ENCODE results near the gene PI4KA. TPM values are rescaled to one million over a fixed set of nuclear protein-coding genes. Genes with fewer than 3 reads are reported as not detected.

Gene PI4KA
- total RNA-seq, 1 donor from 2014 or later = 38.4 TPM

GRCh38 chr22:20766530-20766929 lies 92.1 kb downstream of the PI4KA start:
- intact Hi-C loops (cut with DNase I) = no loop called here
- ATAC-seq (ENCODE audit: poor library complexity) (no peak), DNase-seq (no peak)

DNA sequence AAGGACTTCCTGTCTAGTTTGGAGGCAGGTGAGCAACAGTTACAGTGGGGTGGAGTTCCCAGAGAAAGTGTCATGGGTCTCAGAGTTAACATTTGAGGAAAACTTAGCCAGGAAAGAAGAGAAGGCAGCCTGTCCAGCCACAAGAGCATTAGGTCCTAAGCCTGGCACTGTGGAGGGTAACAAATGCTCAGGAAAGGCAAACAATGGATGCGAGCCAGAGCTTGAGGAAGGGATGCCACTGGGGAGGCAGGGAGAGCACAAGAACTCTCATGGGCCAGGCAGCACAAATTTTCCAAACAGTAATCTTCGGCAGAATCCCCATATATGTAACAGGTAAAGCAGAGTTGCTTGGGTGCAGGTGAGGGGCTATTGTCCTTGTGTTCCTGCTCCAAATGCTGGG lies 92.7 kb downstream of the PI4KA start:
- DNase-seq (no peak), ATAC-seq (ENCODE audit: poor library complexity) (no peak)
- intact Hi-C loops (cut with DNase I) = no loop called here

DNA sequence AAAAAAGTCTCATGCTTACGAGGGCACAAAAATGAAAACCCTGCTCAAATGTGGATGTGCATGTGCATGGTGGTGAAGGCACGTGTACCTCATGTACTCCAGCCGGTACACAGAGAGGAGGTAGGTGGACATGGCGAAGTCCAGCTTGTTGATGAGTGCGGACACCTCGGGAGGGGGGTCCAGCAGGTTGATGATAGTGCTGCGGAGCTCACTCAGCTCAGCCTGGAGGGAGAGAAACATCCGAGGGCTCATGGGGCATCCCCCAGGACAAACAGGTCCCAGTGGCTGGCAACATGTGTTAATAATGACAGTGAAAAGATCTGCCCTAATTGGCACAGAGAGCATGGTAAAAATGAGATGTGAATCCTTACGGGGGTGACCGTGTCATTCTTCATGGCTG lies 93.9 kb downstream of the PI4KA start:
- intact Hi-C loops (cut with DNase I) = no loop called here
- no peak for ATAC-seq (ENCODE audit: poor library complexity)
- no peak for DNase-seq

GRCh38 chr22:20764471-20764720 lies 94.2 kb downstream of the PI4KA start:
- DNase-seq (no peak), ATAC-seq (ENCODE audit: poor library complexity) (no peak)
- intact Hi-C loops (cut with DNase I) = no loop called here

DNA sequence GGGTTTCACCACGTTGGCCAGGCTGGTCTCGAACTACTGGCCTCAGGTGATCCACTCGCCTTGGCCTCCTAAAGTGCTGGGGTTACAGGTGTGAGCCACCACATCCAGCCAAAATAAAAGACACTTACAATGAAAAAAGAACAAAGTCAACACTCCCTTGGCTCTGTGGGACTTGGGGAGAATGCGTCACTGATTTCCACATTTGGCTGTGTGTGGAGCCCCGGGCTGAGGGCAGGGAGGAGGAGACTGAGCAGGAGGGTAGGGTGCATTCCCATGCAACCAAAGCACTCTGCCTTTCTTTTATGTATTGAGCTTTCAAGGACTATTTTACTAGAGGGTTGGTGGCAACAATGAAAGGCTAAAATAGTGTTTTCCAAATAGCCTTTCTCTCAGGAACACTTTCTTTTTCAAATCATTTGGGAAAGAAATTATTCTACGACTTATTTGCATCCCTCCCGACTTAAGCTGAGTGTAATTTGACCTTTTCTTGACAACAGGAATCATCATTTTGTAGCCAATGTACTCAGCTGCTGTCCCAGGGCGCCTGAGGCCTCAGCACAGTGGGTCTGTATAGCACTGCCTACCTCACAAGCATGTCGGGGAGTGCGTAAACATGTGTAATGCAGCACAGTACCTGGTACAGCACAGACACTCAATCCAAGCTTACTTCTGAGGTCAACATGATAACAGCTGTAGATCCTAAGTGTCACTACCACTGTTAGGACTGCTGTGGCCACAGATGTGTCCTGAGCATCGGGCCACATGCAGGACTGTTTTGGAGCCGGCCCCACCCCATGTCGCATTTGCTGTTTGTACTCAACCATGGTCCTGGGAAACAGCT lies 94.8 kb downstream of the PI4KA start:
- no peak for DNase-seq
- no peak for ATAC-seq (ENCODE audit: poor library complexity)
- intact Hi-C loops (cut with DNase I) = no loop called here

DNA sequence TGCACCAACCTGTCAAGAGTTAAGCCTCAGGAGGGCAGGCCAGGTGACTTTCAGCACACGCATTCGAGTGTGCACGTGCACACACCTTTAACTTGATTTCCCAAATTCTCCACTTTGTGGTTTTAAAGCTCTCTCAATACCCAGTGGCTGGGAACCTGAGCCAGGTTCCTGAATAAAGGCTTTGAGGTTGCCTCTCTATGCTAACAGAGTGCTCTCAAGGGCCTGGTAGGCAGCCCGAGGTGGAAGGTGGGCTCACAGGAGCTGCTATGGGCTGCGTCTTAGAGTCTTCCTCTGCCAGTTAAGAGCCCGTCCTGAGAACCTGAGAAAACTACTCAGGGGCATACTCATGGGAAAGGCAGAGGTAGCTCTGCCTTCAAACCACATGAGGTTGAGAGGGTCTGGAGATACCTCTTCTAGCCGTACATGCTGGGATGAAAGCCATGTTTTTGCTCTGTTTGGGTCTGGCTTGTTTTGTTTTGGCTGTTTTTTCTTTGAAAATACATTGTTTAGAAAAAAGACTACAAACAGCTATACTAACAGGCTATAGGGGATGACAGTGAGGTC lies 96.3 kb downstream of the PI4KA start:
- ATAC-seq (ENCODE audit: poor library complexity) = no peak
- intact Hi-C loops (cut with DNase I) = no loop called here
- DNase-seq = no peak

- DNase-seq (no peak), ATAC-seq (ENCODE audit: poor library complexity) (no peak)
- intact Hi-C loops (cut with DNase I) = no loop called here
Observed at GRCh38 chr22:20761536-20761935, 97.1 kb downstream of the PI4KA start.

DNA sequence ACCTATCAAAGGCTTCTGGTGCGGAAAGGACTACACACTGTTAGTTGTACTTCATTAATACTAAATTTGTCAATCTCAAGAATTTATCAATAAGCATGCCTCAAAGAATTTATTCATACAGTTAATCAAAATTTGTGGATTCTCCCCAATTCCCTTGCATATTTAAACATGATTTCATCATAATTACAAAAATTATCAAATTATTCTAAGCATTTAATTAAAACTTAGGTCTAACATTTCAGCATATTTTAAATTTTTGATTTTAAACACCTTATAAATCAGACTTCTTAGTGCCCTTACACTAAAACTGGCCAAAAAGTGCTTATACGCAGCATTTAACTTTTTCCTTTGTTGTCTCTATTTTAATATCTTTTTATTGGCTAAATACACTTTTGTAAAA lies 98.5 kb downstream of the PI4KA start:
- ATAC-seq (ENCODE audit: poor library complexity) (no peak), DNase-seq (no peak)
- intact Hi-C loops (cut with DNase I) = no loop called here

GRCh38 chr22:20758688-20759087 lies 99.9 kb downstream of the PI4KA start:
- no peak for ATAC-seq (ENCODE audit: poor library complexity)
- intact Hi-C loops (cut with DNase I) = no loop called here
- no peak for DNase-seq

DNA sequence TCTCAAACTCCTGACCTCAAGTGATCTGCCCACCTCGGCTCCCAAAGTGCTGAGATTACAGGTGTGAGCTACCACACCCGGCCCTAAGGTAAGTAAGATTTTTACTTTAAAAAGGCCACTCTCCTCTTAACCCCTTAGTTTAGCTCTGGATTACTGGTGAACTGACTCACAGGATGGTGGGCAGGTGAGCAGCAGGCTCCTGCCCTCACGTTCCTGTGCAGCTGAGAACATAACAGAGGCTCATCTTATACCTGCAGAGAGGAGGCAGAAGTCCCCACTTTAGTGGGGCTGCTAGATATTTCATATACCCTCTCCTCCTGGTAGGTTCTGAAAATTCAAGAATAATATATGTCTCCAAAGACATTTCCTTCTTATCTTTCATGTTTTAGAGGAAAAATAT lies 101.8 kb downstream of the PI4KA start:
- DNase-seq (no peak), ATAC-seq (ENCODE audit: poor library complexity) (no peak)
- intact Hi-C loops (cut with DNase I) = no loop called here

GRCh38 chr22:20752873-20753272 lies 105.7 kb downstream of the PI4KA start:
- DNase-seq (no peak), ATAC-seq (ENCODE audit: poor library complexity) (no peak)
- intact Hi-C loops (cut with DNase I) = no loop called here

GRCh38 chr22:20752104-20752741 lies 106.4 kb downstream of the PI4KA start:
- DNase-seq = no peak
- intact Hi-C loops (cut with DNase I) = no loop called here
- no peak for ATAC-seq (ENCODE audit: poor library complexity)

DNA sequence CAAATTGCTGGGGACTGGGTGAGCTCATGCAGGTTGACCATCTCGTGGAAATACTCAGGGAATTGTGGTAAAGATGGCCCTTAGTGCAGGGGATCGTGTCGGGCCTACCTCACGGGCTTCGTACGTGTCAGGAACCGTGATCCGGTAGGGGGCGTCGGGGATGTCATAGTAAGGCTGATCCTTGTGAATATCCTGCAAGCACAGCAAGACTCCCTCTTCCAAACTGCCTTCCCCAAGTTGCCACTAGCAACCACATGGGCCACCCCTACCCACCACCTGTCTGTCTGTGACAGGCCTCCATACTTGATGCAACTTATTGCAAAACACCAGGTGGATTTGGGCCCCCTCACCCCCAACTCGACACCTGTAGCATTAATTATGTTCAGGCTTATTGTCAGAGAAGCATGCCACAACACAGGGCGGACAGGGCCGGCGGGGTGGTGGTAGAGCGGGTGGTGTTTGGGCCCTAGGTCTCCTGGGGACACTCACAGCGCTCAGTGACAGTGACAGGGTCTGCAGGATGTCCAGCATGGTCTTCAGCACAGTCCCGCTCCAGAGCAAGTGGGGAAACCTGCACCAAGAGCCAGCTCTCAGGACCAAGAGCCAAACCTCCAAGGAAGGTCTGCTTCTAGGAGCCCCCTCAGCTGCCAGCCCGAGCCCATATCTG lies 107.3 kb downstream of the PI4KA start:
- ATAC-seq (ENCODE audit: poor library complexity) = no peak
- DNase-seq = no peak
- intact Hi-C loops (cut with DNase I) = no loop called here

DNA sequence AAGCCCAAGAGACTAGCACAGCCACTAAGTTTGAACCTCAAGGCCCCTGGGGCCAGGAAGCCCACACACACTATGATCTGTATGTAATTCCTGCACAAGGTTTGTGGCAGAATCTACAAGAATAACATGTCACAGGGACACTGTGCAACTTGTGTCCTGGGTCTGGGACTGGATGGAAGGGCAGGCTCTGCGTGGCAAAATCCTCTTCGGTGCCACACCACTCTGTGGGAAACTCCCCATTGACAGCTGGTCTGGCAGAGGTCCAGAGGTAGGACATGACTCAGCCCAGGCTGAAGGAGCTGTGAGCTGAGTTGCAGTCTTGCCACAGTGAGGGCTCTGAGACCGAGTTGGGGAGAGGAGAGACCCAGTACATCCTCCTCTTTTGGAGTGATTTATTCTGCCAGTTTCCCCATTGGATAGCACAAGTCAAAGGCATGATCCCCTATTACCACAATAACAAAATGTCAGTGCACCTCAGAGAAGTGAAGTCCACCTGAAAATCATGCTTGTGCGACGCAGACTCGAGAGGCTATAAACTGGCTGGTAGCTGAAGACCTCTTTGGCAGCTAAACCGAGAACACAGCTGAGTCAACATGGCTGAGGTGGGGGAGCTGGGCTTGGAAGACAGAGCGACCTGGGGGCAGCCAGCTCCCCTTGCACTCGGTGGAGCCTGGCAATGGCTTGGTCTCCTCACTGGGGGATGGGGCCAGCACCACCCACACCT lies 108.0 kb downstream of the PI4KA start:
- intact Hi-C loops (cut with DNase I) = no loop called here
- DNase-seq (peak; percentile 72), ATAC-seq (ENCODE audit: poor library complexity) (peak; percentile 83)

GRCh38 chr22:20749453-20749852 lies 109.2 kb downstream of the PI4KA start:
- intact Hi-C loops (cut with DNase I) = no loop called here
- no peak for ATAC-seq (ENCODE audit: poor library complexity)

GRCh38 chr22:20748731-20749428 lies 109.7 kb downstream of the PI4KA start:
- DNase-seq (no peak), ATAC-seq (ENCODE audit: poor library complexity) (no peak)
- intact Hi-C loops (cut with DNase I) = no loop called here

More at GRCh38 chr22:20749453-20749852, 109.2 kb downstream of the PI4KA start:
- DNase-seq = no peak

- ATAC-seq (ENCODE audit: poor library complexity) (no peak), DNase-seq (no peak)
- intact Hi-C loops (cut with DNase I) = no loop called here
Observed at GRCh38 chr22:20748082-20748481, 110.5 kb downstream of the PI4KA start.

- DNase-seq (no peak), ATAC-seq (ENCODE audit: poor library complexity) (no peak)
Observed at GRCh38 chr22:20747223-20747622, 111.4 kb downstream of the PI4KA start.

More at GRCh38 chr22:20747223-20747622, 111.4 kb downstream of the PI4KA start:
- intact Hi-C loops (cut with DNase I) = no loop called here

All from Right ventricle myocardium superior (tissue), 1 donor.